ENCODE data around the gene ANKS1B. TPM values are rescaled to one million over a fixed set of nuclear protein-coding genes. Genes with fewer than 3 reads are reported as not detected.
"Not testable (repeated sequence)": the region's sequence is repeated elsewhere in the genome, so short reads cannot be mapped to it uniquely, and the experiment has no call there.

ANKS1B gene
- total RNA-seq, 1 donor from 2014 or later: 2.3 TPM

DNA sequence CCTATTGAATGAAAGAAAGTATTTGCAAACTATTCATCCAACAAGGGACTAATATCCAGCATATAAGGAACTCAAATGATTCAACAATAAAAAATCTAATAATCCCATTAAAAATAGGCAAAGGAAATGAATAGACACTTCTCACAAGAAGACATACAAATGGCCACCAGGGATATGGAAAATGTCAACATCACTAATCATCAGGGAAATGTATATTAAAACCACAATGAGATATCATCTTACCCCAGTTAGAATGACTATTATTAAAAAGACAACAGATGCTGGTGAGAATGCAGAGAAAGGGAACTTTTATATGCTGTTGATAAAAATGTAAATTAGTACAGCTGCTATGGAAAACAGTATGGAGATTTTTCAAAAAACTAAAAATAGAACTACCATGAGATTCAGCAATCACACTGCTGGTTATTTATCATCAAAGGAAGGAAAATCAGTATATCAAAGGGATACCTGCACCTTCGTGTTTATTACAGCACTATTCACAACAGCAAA lies 247.9 kb downstream of the ANKS1B start:
- DNase-seq (ENCODE audit: low spot score): no peak
- TF ChIP-seq, protein P1, sequence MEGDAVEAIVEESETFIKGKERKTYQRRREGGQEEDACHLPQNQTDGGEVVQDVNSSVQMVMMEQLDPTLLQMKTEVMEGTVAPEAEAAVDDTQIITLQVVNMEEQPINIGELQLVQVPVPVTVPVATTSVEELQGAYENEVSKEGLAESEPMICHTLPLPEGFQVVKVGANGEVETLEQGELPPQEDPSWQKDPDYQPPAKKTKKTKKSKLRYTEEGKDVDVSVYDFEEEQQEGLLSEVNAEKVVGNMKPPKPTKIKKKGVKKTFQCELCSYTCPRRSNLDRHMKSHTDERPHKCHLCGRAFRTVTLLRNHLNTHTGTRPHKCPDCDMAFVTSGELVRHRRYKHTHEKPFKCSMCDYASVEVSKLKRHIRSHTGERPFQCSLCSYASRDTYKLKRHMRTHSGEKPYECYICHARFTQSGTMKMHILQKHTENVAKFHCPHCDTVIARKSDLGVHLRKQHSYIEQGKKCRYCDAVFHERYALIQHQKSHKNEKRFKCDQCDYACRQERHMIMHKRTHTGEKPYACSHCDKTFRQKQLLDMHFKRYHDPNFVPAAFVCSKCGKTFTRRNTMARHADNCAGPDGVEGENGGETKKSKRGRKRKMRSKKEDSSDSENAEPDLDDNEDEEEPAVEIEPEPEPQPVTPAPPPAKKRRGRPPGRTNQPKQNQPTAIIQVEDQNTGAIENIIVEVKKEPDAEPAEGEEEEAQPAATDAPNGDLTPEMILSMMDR (IDR thresholded peaks at IDR 0.05): no peak
- Mint-ChIP-seq H3K27me3 (ENCODE audit: low read depth) (peaks cover 11% of the 10 kb centered on the region), H3K4me3 (ENCODE audit: unreplicated experiment) (no peak overlapping the region), H3K9me3 (ENCODE audit: low read depth) (no peaks in the 10 kb centered on the region), H3K4me1 (ENCODE audit: low read depth) (no peaks in the 10 kb centered on the region), H3K36me3 (ENCODE audit: low read depth) (no peaks in the 10 kb centered on the region), H3K27ac (ENCODE audit: unreplicated experiment) (no peak overlapping the region)

DNA sequence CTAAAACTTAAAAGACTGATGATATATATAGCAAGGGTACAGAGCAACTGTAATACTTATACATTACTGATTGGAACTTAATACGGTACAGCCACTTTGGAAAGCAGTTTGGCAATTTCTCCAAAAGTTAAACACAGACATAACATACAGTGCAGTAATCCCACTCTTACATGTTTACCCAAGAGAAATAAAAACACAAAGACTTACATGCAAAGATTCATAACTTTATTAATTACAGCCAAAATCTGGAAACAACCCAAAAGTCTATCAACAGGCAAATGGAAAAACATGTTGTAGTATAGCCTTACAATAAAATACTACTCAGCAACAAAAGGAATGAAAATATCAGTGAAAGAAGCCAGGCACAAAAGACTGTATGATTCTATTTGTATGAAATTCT lies 252.6 kb downstream of the ANKS1B start:
- Mint-ChIP-seq H3K9me3 (ENCODE audit: low read depth) (peaks cover 7% of the 10 kb centered on the region), H3K27ac (ENCODE audit: unreplicated experiment) (no peak overlapping the region), H3K36me3 (ENCODE audit: low read depth) (no peaks in the 10 kb centered on the region), H3K27me3 (ENCODE audit: low read depth) (peaks cover 6% of the 10 kb centered on the region), H3K4me3 (ENCODE audit: unreplicated experiment) (no peak overlapping the region), H3K4me1 (ENCODE audit: low read depth) (no peaks in the 10 kb centered on the region)
- TF ChIP-seq, protein P1 (IDR thresholded peaks at IDR 0.05): no peak
- DNase-seq (ENCODE audit: low spot score): no peak

DNA sequence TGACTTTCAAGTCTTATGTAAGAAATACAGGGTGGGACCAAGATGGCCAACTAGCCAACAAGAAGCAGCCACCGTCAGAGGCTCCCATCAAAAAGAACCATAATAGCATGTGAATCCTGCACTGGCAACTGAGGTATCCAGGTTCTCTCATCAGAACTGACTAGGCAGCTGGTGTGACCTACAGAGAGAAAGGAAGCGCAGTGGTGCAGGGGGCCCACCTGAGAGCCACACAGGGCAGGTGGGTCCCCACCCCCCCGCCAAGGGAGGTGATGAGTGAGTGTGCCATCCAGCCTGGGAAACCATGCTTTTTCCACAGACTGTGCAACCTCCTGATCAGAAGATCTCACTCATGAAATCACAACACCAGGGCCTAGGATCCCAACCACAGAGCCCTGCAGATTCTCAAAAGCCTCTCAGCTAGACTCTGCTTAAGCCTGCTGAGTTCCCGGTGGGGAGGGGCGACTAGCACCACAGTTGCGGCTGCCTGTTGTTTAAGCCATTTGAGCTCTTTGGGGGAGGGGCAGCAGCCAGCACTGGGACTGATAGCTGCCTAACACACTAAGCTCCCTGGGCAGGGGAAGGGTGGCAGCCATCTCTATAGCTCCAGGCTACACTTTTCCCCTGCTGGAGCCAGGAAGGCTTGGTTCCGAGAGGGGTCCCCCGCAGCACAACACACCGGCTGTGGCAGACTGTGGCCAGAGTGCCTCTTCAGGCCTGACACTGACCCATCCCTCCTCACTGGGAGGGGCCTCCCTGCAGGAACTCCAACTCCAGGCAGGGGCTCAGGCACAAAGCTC lies 261.8 kb downstream of the ANKS1B start:
- H3K36me3 Mint-ChIP-seq (ENCODE audit: low read depth): no peaks in the 10 kb centered on the region
- H3K27ac Mint-ChIP-seq (ENCODE audit: unreplicated experiment): no peak overlapping the region
- H3K4me1 Mint-ChIP-seq (ENCODE audit: low read depth): no peaks in the 10 kb centered on the region
- H3K9me3 Mint-ChIP-seq (ENCODE audit: low read depth): peaks cover 16% of the 10 kb centered on the region
- no peak overlapping the region for H3K4me3 Mint-ChIP-seq (ENCODE audit: unreplicated experiment)
- TF ChIP-seq, protein P1 (IDR thresholded peaks at IDR 0.05): no peak
- no peaks in the 10 kb centered on the region for H3K27me3 Mint-ChIP-seq (ENCODE audit: low read depth)
- no peak for DNase-seq (ENCODE audit: low spot score)

DNA sequence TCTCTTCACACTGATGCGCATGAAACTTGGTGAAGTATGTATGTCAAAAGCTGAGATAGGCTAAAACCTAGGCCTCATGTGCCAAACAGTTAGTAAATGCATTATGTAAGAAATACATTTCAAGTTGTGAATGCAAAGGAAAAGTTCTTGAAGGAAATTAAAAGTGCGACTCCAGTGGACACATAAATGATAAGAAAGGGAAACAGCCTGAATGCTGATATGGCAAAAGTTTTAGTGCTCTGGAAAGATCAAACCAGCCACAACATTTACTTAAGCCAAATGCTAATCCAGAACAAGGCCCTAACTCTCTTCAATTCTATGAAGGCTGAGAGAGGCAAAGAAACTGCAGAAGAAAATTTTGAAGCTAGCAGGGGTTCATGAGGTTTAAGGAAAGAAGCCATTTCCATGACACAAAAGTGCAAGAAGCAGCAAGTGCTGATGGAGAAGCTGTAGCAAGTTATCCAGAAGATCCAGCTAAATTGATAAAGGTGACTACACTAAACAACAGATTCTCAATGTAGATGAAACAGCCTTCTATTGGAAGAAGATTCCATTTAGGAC lies 262.9 kb downstream of the ANKS1B start:
- H3K27me3 Mint-ChIP-seq (ENCODE audit: low read depth): no peaks in the 10 kb centered on the region
- no peaks in the 10 kb centered on the region for H3K4me1 Mint-ChIP-seq (ENCODE audit: low read depth)

DNA sequence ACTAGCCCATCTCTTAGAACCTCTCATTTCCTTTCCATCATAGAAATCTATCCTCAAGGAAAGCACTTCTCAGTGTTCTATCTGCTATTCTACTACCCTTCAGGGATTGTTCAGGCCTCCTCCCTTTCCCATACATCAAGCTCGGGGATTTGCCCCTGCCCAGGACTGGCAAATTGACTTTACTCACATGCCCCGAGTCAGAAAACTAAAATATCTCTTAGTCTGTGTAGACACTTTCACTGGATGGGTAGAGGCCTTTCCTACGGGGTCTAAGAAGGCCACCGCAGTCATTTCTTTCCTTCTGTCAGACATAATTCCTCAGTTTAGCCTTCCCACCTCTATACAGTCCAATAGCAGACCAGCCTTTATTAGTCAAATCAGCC lies 264.7 kb downstream of the ANKS1B start:
- DNase-seq (ENCODE audit: low spot score); H3K27ac Mint-ChIP-seq (ENCODE audit: unreplicated experiment); H3K4me3 Mint-ChIP-seq (ENCODE audit: unreplicated experiment); H3K4me1 Mint-ChIP-seq (ENCODE audit: low read depth); H3K27me3 Mint-ChIP-seq (ENCODE audit: low read depth); H3K36me3 Mint-ChIP-seq (ENCODE audit: low read depth): not testable (repeated sequence)
- H3K9me3 Mint-ChIP-seq (ENCODE audit: low read depth): peaks cover 19% of the 10 kb centered on the region

More for the DNA sequence above, 262.9 kb downstream of the ANKS1B start:
- no peak for DNase-seq (ENCODE audit: low spot score)
- no peaks in the 10 kb centered on the region for H3K36me3 Mint-ChIP-seq (ENCODE audit: low read depth)
- H3K9me3 Mint-ChIP-seq (ENCODE audit: low read depth): peaks cover 11% of the 10 kb centered on the region
- H3K27ac Mint-ChIP-seq (ENCODE audit: unreplicated experiment): no peak overlapping the region
- H3K4me3 Mint-ChIP-seq (ENCODE audit: unreplicated experiment): no peak overlapping the region
- TF ChIP-seq, protein P1 (IDR thresholded peaks at IDR 0.05): no peak

DNA sequence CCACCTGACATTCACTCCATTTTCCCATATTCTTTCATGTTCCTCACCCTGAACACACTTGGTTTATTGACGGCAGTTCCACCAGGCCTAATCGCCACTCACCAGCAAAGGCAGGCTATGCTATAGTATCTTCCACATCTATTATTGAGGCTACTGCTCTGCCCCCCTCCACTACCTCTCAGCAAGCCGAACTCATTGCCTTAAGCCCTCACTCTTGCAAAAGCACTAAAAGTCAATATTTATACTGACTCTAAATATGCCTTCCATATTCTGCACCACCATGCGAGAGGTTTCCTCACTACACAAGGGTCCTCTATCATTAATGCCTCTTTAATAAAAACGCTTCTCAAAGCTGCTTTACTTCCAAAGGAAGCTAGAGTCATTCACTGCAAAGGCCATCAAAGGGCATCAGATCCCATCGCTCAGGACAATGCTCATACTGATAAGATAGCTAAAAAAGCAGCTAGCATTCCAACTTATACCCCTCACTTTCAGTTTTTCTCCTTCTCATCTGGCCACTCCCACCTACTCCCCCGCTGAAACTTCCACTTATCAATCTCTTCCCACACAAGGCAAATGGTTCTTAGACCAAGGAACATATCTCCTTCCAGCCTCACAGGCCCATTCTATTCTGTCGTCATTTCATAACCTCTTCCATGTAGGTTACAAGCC lies 265.2 kb downstream of the ANKS1B start:
- not testable (repeated sequence) for H3K27me3 Mint-ChIP-seq (ENCODE audit: low read depth); DNase-seq (ENCODE audit: low spot score); H3K27ac Mint-ChIP-seq (ENCODE audit: unreplicated experiment); H3K4me3 Mint-ChIP-seq (ENCODE audit: unreplicated experiment); H3K36me3 Mint-ChIP-seq (ENCODE audit: low read depth); H3K4me1 Mint-ChIP-seq (ENCODE audit: low read depth)
- H3K9me3 Mint-ChIP-seq (ENCODE audit: low read depth): peaks cover 16% of the 10 kb centered on the region

DNA sequence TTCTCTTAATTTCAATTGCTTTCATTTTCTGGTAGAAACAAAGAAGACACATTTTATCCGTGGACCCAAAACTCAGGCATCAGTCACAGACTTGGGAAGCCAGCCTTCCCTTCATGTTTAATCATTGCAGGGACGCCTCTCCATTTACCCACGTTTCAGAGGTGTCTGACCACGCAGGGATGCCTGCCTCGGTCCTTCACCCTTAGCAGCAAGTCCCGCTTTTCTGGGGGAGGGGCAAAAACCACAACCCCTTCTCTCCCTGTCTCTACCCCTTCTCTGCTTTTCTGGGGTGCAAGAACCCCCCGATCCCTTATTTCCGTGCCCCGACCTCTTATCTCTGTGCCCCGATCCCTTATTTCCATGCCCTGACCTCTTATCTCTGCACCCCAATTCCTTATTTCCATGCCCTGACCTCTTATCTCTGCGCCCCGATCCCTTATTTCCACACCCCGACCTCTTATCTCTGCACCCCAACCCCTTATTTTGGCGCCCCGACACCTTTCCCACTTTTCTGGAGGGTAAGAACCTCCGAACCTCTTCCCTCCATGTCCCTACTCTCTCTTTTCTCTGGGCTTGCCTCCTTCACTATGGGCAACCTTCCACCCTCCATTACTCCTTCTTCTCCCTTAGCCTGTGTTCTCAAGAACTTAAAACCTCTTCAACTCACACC lies 268.8 kb downstream of the ANKS1B start:
- H3K36me3 Mint-ChIP-seq (ENCODE audit: low read depth); H3K27me3 Mint-ChIP-seq (ENCODE audit: low read depth); H3K4me1 Mint-ChIP-seq (ENCODE audit: low read depth); H3K4me3 Mint-ChIP-seq (ENCODE audit: unreplicated experiment); DNase-seq (ENCODE audit: low spot score); H3K27ac Mint-ChIP-seq (ENCODE audit: unreplicated experiment): not testable (repeated sequence)
- H3K9me3 Mint-ChIP-seq (ENCODE audit: low read depth): peaks cover 19% of the 10 kb centered on the region

DNA sequence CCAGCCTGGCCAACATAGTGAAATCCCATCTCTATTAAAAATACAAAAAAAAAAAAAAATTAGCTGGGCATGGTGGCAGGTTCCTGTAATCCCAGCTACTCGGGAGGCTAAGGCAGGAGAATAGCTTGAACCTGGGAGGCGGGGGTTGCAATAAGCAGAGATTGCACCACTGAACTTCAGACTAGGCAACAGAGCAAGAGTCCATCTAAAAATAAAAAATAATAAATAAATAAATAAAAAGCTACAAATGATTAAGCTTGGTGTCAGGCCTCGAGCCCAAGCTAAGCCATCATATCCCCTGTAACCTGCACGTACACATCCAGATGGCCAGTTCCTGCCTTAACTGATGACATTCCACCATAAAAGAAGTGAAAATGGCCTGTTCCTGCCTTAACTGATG lies 269.8 kb downstream of the ANKS1B start:
- peaks cover 19% of the 10 kb centered on the region for H3K9me3 Mint-ChIP-seq (ENCODE audit: low read depth)
- not testable (repeated sequence) for H3K27me3 Mint-ChIP-seq (ENCODE audit: low read depth); H3K27ac Mint-ChIP-seq (ENCODE audit: unreplicated experiment); DNase-seq (ENCODE audit: low spot score); H3K36me3 Mint-ChIP-seq (ENCODE audit: low read depth); H3K4me3 Mint-ChIP-seq (ENCODE audit: unreplicated experiment); H3K4me1 Mint-ChIP-seq (ENCODE audit: low read depth)
